HG02870 (cell line): Measurements from ENCODE around the gene SLC9A3.
"Not testable (repeated sequence)": the region's sequence is repeated elsewhere in the genome, so short reads cannot be mapped to it uniquely, and the experiment has no call there.

Source experiments
- ATAC-seq: cut with Tn5 transposase; IDR thresholded peaks from one replicate; pipeline ENCODE4 v1.9.1; 2021; ENCODE audit warnings: mild to moderate bottlenecking, moderate library complexity; ENCODE audit not compliant: unreplicated experiment

Gene SLC9A3

DNA sequence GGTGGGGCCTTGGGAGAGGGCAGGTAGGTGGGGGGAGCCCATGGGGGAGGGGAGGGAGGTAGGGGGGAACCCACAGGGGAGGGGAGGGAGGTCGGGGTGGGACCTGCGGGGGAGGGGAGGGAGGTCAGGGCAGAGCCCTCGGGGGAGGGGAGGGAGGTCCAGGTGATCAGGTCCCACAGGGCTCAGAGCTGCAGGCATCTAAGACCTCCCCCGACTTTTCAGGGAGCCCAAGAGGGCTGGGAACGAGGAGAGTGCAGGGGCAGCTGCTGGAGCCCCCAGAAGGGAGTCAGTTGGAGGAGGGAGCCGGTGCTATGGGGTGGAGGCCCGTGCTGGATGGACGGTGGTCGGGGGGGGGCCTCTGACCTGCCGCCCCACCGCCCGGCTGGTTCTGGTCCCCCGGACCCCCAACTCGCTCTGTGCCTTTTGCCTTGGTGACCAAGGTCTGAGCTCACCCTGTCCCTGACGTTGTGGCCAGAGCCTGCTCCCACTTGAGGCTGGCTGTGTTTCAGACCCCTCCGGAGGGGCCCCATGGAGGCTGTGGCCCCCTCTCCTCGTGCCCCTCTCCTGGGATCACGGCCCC lies 31.8 kb downstream of the SLC9A3 start:
- ATAC-seq = no peak

GRCh38 chr5:491856-492155 lies 32.4 kb downstream of the SLC9A3 start:
- no peak for ATAC-seq

DNA sequence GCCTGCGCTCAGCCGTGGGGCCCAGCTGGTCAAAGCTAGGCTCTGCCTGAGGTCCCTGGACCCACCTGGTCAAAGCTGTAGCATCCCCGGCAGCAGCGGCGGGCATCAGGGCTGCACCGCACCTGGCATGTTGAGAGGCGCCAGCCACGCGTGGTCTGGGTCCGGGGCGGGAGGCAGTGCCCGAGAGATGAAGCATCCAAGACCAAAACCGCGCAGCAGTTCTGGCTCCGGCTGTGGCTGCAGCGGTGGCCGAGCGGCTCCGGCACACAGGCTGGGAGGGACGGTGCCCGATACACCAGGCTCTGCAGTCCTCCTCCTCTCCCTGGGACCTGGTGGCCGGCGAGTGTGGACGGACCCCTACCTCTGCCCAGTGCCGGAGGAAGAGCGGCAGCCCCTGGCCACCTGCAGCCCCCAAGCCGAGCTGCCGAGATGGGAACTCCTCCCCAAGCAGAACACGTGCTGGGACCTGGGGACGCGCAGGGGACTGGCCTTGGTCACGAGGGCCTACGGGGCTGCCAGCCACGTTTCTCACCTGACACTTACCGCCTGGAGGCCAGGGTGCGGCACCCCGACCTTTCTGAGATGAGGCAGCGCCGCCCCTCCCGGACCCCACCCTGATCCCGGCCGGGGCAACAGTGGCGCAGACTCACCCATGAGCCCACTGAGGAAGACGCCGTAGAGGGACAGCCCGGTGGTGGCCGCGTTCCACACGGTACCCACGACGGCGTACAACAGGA lies 33.0 kb downstream of the SLC9A3 start:
- ATAC-seq = no peak

- no peak for ATAC-seq
These were observed 33.8 kb downstream of the SLC9A3 start for GRCh38 chr5:490116-491106.

- ATAC-seq = no peak
These were observed 34.6 kb downstream of the SLC9A3 start for GRCh38 chr5:489689-490080.

GRCh38 chr5:488744-489688 lies 35.2 kb downstream of the SLC9A3 start:
- ATAC-seq = no peak

- no peak for ATAC-seq
These were observed 36.0 kb downstream of the SLC9A3 start for GRCh38 chr5:488241-488640.

GRCh38 chr5:486597-486996 lies 37.7 kb downstream of the SLC9A3 start:
- not testable (repeated sequence) for ATAC-seq

DNA sequence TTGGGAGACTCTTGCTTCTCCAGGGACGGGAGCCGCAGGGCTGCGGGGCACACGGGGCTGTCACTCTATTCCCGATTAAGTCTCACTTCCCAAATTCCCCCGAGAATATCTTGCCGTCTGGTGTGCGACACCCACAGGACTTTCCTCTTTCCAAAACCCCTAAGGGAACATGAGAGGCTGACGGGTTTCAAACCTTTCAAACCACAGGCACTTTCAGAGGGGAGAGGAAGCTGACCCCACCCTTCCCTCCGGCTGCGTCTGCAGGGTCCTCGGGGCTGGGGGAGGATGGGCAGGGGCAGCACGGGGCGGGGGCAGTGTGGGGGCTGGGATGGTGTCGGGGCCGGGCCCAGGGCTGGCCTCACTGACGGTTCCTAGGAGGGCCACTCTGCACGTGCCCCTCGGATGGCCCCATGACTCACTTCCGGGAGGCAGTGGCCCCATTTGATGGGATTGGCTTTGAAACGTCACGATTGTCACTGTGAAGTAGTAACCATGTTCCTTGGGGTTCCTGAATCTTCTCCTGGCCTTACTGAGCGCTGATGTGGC lies 38.2 kb downstream of the SLC9A3 start:
- no peak for ATAC-seq

DNA sequence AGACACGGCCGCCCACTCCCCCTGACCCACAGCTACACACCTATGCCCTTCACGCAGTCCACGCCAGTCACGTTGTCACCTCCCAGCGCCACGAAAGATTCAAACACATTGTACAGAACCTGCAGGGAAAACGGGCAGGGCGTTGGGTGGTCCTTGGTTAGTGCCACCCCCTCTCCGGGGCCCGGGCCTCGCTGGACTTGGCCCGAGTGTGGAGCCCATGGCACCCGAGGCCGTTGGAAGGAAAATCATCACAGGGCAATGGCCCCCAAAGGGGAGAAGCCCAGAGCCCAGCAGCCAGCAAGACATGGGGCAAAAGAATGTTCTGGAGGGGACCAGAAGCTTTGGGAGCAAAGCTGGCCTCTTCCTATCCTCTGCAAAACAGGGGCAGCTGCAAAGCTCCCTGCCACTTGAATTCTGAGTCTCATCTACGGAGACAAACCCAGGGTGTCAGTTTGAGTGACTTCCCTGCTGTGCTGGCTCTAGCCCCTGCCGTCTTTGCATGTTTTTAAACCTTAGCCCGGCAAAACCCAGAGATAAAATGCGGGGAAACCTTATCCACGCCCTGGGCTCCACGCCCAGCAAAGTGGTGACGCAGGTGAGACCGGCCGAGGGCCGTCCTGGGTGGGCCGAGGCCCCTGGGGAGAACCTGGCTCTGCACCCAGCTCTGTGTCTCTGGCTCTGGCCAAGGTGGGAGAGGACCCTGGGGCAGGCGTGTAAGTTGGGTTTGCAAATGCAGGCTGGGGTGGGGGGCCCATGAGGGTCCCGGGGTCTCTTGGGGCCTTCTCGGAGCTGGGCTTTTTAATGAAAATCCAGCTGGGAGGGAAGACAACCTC lies 38.9 kb downstream of the SLC9A3 start:
- no peak for ATAC-seq

- no peak for ATAC-seq
These were observed 39.7 kb downstream of the SLC9A3 start for GRCh38 chr5:484556-484955.

DNA sequence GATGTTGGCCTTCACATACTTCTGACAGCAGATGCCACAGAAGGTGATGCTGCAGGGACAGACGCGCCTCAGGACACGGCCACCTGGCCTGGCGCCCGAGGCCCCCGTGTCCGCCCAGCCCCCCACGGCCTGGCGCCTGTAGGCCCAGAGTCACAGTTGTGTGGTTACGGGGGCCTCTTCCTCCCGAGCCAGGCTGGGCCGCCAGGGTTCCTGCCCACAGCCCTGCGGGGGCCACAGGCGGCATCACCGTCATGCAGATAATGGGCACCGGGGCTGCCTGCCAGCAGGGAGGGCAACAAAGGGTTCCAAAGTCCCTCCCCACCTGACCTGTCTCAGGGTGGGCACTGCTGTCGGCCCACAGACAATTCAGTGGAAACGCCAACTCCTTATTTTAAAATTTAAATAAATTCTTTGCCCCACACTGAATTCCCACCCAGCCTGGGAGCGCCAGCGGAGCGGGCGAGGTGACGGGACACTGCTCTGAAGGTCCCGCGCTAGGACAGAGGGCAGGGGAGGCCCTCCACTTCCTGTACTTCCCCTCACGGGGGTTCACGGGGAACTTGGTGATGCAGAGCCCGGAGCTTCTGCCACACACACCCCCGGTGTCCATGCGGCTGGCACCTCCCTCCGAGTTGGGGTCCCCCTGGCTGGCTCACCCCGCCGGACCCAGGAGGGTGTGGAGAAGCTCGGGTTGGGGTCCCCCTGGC lies 40.7 kb downstream of the SLC9A3 start:
- no peak for ATAC-seq

- ATAC-seq = no peak
These were observed 41.2 kb downstream of the SLC9A3 start for GRCh38 chr5:483011-483410.

- ATAC-seq = no peak
These were observed 41.7 kb downstream of the SLC9A3 start for GRCh38 chr5:482506-482905.

- ATAC-seq = no peak
These were observed 42.2 kb downstream of the SLC9A3 start for GRCh38 chr5:482021-482420.

GRCh38 chr5:481347-481746 lies 42.9 kb downstream of the SLC9A3 start:
- ATAC-seq = no peak

DNA sequence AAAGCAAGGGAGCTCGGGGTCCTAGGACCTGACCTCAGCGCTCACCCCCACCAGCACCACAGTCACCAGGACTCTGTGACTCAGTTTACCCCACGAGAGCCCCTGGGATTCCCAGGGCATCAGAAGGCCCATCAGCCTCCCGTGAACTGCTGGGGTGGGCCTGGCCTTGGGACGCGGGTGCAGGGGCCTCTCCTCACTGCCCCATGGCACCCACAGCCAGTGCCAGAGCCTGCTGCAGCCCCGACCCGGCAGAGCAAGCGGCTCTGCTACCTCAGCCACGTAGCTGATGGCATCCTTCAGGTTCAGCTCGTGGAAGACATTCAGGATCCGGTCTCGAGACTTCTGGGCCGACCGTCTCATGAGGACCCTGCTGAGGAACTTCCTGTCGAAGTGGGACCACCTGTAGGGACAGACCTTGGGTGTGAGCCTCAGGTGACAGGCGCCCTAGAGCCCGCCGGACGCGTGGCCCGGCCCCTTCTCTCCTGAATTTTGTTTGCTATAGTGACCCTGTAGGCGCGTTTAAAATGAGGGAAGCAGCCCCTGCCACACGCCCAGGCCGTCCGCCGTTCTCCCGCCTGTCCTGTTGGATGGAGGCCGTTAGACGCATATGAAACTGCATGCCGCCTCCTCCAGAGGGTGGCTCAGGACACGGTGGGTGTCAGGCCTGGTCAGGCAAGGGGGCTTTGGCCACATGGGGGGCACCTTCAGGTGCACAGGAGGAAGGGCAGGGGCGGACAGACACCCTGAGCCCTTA lies 44.5 kb downstream of the SLC9A3 start:
- no peak for ATAC-seq

- no peak for ATAC-seq
These were observed 45.2 kb downstream of the SLC9A3 start for GRCh38 chr5:478982-479535.
